DND-41 (cell line): ENCODE data around the gene LGALS7.

Source experiments
- CTCF ChIP-seq: IDR thresholded peaks from 2 replicates; pipeline ENCODE4 v1.5.1; 2012; ENCODE audit warnings: borderline replicate concordance, low read length, moderate library complexity, mild to moderate bottlenecking; ENCODE audit not compliant: poor library complexity, severe bottlenecking; ENCODE audit errors: extremely low read depth
- EZH2 ChIP-seq: IDR thresholded peaks from 3 replicates; pipeline ENCODE4 v1.6.1; 2012; ENCODE audit warnings: borderline replicate concordance, low read depth, mild to moderate bottlenecking, moderate library complexity, low read length, inconsistent platforms; ENCODE audit not compliant: severe bottlenecking

- no peak for TF ChIP-seq CTCF
- TF ChIP-seq EZH2 = no peak
Observed at GRCh38 chr19:38793671-38794070, 20.4 kb upstream of the LGALS7 start.
